HG03469 (cell line): ENCODE results near the gene CCDC120.
A peak's percentile ranks its signal among the peaks of the same experiment; 100 is the strongest.

ENCODE experiments used
- ATAC-seq: cut with Tn5 transposase; IDR thresholded peaks from one replicate; pipeline ENCODE4 v1.9.1; 2021; ENCODE audit warnings: mild to moderate bottlenecking, moderate library complexity, moderate number of reproducible peaks; ENCODE audit not compliant: unreplicated experiment

The CCDC120 gene, protein sequence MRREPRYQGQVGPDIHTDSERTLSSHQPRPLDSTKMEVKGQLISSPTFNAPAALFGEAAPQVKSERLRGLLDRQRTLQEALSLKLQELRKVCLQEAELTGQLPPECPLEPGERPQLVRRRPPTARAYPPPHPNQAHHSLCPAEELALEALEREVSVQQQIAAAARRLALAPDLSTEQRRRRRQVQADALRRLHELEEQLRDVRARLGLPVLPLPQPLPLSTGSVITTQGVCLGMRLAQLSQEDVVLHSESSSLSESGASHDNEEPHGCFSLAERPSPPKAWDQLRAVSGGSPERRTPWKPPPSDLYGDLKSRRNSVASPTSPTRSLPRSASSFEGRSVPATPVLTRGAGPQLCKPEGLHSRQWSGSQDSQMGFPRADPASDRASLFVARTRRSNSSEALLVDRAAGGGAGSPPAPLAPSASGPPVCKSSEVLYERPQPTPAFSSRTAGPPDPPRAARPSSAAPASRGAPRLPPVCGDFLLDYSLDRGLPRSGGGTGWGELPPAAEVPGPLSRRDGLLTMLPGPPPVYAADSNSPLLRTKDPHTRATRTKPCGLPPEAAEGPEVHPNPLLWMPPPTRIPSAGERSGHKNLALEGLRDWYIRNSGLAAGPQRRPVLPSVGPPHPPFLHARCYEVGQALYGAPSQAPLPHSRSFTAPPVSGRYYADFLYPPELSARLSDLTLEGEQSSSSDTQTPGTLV

DNA sequence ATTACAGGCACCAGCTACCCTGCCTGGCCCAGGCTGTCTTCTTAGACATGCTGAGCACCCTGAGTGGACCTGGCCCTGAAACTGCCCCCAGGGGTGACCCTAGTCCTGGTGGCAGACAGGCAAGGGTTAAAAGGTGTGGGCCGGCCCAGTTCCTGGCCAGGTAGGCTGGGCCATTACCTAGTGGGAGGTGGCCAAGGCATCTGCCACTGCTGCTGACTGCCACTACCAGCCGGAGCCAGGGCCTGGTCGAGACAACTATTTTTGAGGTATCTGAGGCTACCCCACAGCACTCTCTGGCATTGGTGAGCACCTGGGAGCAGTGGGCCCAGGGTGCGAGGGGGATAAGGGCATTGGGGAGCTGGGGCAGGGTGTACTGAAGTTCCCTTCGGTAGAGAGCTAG is at the start of gene CCDC120:
Gene CCDC120 (plus strand): TSS at position 206 of the 400 bp plus-strand sequence. CDS start 3,043 bp downstream, outside the sequence.
- ATAC-seq = no peak

DNA sequence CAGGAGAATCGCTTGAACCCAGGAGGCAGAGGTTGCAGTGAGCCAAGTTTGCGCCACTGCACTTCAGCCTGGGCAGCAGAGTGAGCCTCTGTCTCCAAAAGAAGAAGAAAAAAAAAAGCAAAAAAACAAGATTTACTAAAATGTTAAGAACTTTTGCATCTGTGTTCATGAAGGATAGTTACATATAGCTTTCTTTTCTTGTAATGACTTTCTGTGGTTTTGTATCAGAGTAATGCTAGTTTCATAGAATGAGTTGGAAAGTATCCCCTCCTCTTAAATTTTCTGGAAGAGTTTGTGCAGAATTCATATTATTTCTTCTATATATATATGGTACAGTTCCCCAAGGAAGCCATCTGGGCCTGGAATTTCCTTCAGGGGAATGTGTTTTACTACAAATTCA is 39.7 kb upstream of the CCDC120 start:
- no peak for ATAC-seq

DNA sequence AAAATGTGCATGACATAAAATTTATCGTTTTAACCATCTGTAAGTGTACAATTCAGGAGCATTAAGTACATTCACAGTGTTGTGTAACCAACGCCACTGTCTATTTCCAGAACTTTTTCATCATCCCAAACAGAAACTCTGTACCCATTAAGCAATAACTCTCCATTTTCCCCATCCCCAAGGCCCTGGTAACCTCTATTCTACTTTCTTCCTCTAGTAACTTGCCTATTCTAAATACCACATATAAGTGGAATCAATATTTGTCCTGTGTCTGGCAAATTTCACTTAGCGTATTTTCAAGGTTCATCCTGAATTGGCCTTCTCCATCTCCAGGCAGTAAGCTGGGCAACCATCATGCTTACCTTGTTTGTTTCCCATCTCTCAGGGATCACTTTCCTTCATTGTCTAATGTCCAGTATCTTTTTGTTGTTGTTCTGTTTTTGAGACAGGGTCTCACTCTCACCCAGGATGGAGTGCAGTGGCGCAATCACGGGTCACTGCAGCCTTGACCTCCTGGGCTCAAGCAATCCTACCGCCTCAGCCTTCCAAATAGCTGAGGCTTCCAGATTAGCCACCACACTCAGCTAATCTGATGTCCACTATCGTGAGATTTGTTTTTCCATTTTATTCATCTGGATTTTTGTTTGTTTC is 39.1 kb upstream of the CCDC120 start:
- ATAC-seq = no peak

DNA sequence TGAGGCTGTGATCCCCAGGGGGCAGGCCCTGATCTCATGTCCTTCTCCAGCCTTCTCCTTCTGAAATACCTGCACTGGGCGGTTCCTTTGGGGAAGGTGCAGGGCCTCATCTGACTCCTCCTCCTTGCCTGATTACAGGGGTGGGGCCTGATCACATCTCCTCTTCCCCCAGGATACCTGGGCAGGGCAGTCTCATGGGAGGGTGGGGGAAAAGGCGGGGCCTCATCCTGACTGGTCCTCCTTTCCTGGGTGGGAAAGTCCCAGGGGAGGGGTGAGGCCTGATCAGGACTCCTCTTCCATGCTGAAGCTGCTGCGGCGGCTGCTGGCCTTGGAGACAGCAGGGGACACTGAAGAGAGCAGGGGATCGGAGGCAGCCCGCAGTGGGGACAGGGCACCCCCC is 28.9 kb upstream of the CCDC120 start:
- ATAC-seq = no peak

DNA sequence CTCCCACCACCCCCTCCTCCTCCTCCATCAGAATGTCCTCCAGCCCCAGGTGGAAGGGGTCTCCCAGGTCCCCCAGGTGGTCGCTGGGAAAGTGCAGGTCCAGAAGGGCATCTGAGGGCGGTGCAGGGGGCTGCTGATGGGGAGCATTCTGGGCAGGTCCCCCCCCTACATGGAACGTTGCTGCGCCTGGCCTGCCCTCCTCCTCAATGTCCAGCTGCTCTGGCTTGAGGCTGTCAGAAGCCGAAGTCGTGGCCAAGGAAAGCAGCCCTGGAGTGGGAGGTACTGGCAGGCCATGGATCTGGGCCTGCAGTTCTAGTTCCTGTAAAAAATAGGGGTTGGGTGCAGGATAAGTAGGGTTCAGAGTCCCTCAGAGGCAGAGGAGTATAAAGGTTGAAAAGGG is 28.5 kb upstream of the CCDC120 start:
- no peak for ATAC-seq

DNA sequence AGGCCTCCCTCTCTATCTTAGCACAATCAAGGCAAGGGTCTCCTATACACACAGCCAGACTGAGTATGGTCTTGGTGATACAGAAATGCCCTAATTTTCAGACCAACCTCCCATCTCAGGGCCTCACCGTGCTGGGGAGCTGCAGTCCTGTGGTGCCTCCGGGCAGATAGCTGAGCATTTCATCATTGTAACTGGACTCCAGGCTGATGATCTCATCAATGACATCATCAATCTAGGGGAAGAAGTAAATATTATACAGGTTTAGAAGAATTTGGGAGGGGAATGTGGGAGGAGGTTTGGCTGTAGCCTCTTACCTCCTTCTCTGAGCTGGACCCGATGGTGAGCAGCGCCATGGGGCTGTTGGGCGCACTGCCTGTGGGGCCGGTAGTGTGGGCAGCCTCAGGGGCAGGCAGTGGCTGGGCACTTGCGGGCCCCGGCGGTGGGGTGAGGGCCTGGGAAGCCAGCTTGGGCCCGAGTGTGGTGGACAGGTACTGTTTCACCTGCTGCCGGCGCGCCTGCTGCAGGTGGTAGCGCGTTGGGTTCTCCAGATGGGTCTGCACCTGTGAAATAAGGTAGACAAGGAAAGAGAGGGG is 20.8 kb upstream of the CCDC120 start:
- no peak for ATAC-seq

DNA sequence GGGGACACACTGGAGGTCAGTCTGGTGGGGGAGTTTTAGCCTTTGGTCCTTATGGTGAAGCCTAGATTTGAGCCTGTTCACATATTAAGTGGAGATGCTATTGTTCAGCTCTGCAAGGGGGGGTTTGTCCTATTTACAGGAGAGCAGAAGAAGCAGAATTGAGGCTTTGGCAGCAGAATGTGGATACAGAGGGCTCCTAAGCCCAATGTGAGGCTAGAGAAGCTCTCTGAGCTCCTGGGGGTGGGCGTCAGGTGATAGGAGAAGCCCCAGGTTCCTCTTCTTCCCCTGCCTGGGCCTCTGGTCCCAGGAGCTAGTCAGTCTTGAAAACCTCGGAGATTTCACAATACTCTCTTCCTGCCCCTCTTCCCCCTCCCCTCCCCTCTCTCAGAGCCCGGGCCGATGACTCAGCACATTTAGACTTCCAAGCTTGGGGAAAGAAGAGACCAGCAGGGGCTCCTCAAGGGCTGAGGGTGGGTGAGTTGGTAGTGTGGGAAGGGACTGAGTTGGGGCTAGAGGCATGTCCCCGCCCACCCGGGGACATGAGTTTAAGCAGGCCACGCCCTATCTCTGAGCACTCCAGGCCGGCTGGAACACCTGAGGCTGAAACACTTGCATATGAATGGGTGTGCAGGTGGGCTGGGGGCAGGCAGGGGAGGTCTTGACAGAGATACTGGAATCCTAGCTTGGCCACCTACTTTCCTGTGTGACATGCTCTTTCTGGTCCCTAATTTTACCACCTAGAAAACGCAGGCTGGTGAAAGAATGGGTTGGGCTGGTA is 19.0 kb upstream of the CCDC120 start:
- no peak for ATAC-seq

DNA sequence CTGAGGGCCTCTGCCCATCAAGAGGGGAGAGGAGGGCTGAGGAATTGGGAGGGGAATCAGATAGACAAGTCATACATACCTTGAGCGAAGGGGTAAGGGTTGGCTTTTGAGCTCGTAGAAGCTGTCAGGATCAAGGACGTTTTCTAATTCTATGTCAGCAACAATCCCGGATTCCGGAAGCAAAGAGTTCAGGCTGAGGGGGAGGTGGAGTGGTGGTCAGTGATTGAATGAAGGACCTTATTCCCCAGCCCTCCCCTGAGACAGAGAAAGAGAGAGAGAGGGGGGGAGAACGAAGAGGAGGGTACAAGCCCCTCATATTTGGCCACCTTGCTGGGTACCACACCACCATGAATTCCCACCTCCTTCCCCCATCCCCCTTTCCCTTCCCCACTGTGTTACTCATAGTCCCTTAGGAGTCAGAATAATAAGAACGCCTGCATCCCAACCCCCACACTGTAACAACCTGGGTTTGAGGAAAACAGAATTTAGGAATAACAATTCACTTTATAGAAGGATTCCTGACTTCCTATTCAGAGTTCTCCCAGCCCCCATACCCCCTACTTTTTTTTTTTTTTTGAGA is 18.3 kb upstream of the CCDC120 start:
- no peak for ATAC-seq

DNA sequence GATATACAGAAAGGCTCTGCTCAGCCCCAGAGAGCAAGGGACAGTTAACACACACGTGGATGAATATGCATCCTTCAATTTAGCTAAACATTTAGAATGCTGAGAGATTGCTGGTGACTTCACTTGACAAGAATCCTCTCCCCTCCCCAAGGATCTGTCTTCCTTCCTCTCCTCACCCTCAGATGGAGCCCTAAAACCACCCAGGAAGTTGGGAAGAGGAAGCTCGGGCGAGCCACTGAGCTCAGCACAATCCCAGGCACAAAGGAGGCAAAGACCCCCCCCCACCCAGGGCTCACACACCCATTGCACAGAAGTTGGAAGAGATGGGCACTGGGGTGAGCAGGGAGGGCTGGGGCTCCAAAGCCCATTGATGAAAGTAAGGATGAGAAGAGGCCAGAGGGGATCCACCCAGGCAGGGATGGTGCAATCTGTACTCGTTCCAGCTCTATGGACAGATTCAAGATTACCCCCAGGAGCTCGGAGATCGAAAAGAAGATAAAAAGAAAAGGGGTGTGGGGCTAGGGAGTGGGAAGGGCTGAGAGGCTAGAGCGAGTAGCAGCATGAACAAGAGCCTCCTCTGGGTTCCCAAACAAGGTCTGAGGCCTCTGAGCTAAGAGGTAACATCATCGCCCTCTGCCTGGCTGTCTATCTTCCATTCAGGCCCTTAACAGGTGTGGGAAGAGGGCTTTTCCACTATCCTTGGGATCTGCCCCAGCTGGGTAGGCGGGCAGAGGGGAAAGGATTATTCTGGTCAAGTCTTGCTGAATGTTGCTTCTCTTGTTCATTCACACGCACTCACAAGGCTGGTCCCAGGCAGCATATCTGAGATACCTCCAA is 16.8 kb upstream of the CCDC120 start:
- no peak for ATAC-seq

DNA sequence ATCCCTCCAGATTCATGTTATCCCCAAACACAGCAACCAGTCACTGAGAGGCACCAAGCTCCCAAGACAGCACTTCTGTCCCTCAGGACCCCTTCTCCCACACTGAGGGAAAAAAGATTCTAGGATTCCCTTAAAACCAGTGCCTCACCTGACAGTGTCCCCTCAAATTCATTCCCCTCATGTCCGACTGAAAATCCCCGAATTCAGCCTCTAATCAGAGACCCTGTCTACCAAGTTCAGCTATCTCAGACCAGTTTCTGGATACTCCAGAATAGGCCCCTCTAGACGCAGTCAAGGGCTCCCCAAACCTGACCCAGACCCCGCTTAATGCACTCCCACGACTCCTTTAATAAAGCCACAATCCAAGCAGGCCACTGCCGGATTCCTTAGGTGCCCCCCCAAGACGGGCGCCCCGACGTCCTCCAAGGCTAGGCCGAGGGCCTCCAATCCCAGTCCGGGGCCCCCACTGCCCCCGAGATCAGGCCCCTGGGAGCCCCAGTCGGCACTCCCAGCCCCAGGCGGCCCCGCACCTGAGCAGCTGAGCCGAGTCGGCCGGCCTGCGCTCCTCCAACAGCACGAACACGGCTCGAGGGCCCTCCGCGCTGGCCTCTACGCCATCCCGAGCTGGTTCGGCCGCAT is 16.1 kb upstream of the CCDC120 start:
- no peak for ATAC-seq

DNA sequence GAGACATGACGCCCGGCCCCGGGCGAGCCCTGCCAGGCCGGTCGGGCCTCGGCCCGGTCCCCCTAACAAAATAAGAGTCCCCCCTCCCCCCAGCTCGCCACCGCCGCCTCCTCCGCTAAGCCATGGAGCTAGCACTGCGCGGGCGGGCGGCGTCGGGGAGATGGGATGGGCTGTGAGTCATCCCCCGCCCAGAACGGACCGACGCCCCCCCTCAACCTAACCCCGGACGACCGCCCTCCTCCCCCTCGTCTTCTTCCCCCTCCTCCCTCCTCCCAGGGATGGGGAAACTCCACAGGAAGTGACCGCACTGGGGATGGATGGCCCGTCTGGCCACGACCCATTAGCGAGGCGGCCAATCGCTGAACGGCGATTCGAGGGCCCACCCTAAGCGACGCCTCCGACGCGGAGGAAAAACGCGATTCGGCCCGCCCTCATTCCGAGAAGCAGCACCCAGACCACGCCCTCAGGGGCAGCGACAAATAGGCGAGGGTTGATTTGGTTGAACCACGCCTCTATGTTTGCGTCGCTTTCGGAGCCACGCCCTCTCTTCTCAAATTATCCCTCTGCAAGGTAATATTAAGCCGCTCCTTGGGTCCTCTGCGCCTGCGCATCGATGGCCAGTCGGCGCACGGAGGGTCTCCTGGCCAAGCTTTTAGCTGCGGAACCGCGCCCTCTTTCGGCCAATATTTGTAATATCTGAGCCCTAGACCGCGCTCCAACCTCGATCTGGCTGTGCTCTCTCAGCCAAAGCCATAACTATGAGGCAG is 15.4 kb upstream of the CCDC120 start, which contains the start of gene TFE3:
Gene TFE3 (minus strand): TSS at position 138 of the 767 bp plus-strand sequence. CDS start 131 bp downstream, at position 7.
- peak; percentile 74 for ATAC-seq

DNA sequence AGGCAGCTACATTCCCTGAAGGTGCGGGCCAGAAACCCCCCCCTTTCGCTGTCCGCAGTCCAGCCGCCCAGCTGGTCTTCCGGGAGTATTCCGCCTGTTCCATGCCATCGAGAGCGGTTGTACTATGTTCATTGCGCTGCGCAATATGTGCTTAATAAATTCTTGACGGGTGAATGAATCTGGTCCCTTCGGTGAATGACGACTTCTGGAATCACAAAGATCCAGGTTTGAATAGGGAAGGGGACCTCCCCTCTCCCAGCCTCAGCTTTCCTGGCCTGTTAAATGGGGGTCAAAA is 14.9 kb upstream of the CCDC120 start:
- ATAC-seq = no peak

DNA sequence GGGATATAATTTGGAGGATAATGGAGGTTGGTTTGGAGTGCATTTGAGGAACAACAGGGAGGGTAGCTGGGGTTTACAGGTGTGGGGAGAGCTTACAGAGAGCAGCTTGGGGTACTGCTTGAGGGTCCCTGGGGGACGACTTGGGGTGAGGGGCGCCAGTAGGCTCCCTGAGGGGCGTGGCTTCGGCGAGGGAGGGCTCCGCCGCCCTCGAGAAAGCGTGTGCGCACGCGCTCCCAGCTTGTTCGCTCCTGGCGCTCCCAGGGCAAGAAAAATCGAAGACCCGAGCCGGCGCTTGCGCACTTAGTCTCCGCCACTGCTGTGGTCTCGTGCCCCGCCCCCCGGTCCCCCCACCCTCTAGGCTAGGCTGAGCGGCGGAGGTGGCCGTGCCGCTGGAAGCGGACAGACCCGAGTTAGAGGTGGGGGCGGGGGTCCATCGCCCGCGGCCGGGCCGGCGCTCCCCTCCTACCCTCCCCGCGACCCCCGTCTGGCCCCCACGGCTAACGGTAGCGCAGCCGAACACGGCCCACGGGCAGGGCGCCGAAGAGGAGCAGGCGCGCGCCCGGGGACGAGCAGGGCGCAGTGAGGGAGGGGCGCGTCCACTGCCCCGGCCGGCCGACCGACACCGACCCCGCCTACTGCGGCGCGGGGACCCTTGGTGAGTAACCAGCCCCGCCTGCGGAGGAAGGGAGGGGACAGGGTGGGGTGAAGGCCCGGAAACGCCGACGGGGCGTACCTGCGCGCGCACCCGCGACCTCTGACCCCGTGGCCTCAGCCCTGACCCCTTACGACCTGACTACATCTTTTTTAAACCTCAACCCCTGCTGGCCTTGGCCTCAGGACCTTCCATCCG is 5.4 kb upstream of the CCDC120 start:
- no peak for ATAC-seq

DNA sequence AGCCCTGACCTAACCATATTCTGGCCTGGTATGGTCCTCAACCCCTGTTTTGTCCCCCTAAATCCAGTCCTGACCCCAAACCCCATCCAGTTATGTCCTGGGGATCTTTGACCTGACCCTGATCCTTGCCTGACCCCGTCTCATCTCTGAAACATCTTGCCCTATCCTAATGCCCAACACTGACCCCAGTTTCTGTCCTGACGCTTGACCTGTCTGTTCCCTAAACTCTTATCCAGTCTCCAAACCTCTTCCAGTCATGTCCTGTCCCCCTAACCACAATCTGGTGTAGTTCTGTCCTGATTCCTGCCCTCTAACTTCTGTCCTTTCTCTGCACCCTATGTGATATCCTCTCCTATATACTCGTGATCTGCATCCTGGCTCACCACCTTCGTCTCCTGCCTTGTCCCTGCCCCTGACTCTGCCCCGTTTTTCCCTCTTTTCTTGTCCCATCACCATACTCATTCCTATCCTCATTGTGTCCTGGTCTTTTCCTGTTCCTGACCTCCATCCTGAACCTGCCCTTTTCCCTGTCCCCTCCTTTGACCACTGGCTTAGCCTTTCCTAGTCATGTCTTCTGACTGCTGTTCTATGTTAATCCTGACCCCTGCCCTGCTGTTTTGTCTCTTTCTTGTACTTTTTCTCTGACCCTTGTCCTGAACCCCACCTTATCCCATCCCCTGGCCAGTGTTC is 4.6 kb upstream of the CCDC120 start:
- ATAC-seq = no peak

DNA sequence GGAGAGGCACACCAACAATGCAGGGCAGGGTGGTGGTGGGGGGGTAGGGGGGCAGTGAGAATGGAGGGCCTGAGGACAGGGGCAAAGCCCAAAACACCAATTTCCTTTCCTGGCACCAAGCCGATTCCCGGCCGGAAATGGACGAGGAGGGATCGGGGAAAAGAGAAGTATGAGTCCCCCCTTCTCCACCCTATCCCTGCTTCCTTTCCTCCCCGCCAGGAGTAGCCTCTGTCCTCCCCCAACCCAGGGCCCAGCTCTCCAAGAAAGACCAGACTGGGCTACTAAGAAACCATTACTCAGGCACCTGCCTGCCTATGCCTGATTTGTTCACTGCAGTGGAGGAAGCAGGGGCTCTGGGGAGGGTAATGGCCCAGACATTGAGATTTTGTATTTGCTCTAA is 402 bp downstream of the CCDC120 start:
- no peak for ATAC-seq

DNA sequence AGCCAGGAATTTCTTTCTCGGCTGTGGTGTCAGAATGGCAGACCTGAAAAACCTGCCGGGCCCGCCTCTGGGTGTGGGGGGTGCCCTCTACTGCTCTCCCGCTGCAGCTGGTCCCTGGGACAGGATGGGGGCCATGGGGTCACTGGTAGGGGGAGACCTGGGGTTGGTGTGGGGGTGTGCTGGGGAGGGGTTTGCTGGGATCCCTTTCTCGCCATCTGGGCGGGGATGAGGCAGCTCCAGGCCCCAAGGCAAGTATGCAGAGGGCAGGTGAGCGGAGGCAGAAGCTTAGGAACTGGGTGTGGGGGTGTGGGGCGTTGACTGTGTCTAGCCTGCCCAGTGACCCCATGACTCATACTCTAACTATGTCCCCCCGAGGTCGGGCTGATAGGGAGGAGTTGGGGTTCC is 884 bp downstream of the CCDC120 start:
- ATAC-seq = no peak

DNA sequence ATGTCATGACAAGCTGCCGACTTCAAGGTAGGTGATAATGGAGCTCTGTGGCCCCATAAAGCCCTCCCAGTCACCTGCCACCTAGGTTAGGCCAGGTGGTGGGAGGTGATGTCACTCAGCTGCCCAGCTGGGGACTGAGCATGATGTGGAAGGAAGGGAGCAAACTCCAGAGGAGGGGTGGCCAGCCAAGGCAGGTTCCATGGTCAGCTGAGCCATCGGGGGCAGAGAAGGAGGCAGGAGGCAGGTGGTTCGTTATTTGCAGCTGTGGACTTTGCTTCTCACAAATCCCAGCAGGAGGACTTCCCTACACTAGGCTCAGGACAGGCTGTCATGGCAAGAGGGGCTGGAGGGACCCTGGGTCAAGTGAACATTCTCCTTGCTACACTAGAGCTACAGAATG is 2.1 kb downstream of the CCDC120 start:
- ATAC-seq = no peak
